GM12878 (cell line): Measurements from ENCODE around the gene LAMC3. TPM values are rescaled to one million over a fixed set of nuclear protein-coding genes. Genes with fewer than 3 reads are reported as not detected.

Experiments
- ATAC-seq: fragments of 200-7000 bp; cut with Tn5 transposase; 3 replicates; pipeline ENCODE4 v1.9.1; 2020; ENCODE audit warnings: mild to moderate bottlenecking, moderate library complexity
- BruUV-seq: library from RNA; stranded (reverse); fragments of 400-500 nt; replicated peaks from 2 replicates; lab custom pipeline; 2021; lab: Mats Ljungman, UMichigan
- CTCF ChIA-PET: fragments of 300-600 bp; sonication (Branson Sonifier 250); formaldehyde crosslinking; extraction: SDS; loops from one replicate; lab custom pipeline; 2021; ENCODE audit warnings: inconsistent platforms; lab: Yijun Ruan, JAX
- POLR2A ChIA-PET: fragments of 350-600 bp; formaldehyde crosslinking; extraction: SDS; loops from one replicate; lab custom pipeline; 2021; ENCODE audit warnings: inconsistent platforms; lab: Charles Lee
- RAD21 ChIA-PET: fragments of 300-600 bp; sonication (Branson Sonifier 250); formaldehyde crosslinking; loops from one replicate; lab custom pipeline; 2023; ENCODE audit warnings: antibody characterized with exemption; ENCODE audit not compliant: unreplicated experiment; lab: Charles Lee
- SMC1A ChIA-PET: fragments of 300-600 bp; sonication (Branson Sonifier 250); formaldehyde crosslinking; loops from one replicate; lab custom pipeline; 2023; ENCODE audit not compliant: unreplicated experiment, uncharacterized antibody; lab: Charles Lee
- DNase-seq: peaks from one replicate; pipeline ENCODE4 v3.0.0-alpha.2; 2011; ENCODE audit warnings: low read depth, low spot score
- FAIRE-seq: peaks from 3 replicates; lab custom pipeline; 2011; peaks lifted over from hg19 to GRCh38; lab: Jason Lieb, UNC
- H2AFZ ChIP-seq: 2 replicates; pipeline ENCODE4 v1.6.0; 2011; ENCODE audit warnings: low read depth, low read length, control low read depth; ENCODE audit not compliant: control insufficient read depth
- H3K27ac ChIP-seq: 2 replicates; pipeline ENCODE4 v1.5.1; 2011; ENCODE audit warnings: control low read depth; ENCODE audit not compliant: control insufficient read depth, insufficient read depth
- H3K27me3 ChIP-seq, 2 experiments: replicated peaks in 1 of 2; 2 replicates each; pipeline versions ENCODE4 v1.6.0 to v1.6.1; 2011; ENCODE audit warnings: low read length in 1 of 2; ENCODE audit not compliant: control insufficient read depth in 2 of 2, insufficient read depth in 2 of 2
- H3K36me3 ChIP-seq, 2 experiments: 2 replicates each; pipeline ENCODE4 v1.5.1; 2011; ENCODE audit warnings: low read length in 1 of 2; ENCODE audit not compliant: control insufficient read depth in 2 of 2, insufficient read depth in 2 of 2
- H3K4me1 ChIP-seq: 2 replicates; pipeline ENCODE4 v1.6.1; 2011; ENCODE audit warnings: mild to moderate bottlenecking, low read length, moderate library complexity, mixed read lengths; ENCODE audit not compliant: control insufficient read depth, insufficient read depth
- H3K4me2 ChIP-seq: 2 replicates; pipeline ENCODE4 v1.6.0; 2011; ENCODE audit warnings: control low read depth; ENCODE audit not compliant: control insufficient read depth, insufficient read depth
- H3K4me3 ChIP-seq: fragments of 200-600 bp; sonication (generic); 2 replicates; pipeline ENCODE4 v1.5.1; 2016
- H3K79me2 ChIP-seq: 2 replicates; pipeline ENCODE4 v1.6.0; 2011; ENCODE audit warnings: low read length; ENCODE audit not compliant: control insufficient read depth, insufficient read depth
- H3K9ac ChIP-seq: 2 replicates; pipeline ENCODE4 v1.8.0; 2011; ENCODE audit warnings: low read length, control low read depth, mixed read lengths; ENCODE audit not compliant: control insufficient read depth, insufficient read depth
- H3K9me3 ChIP-seq: replicated peaks from 3 replicates; pipeline ENCODE4 v1.5.1; 2011; ENCODE audit warnings: mild to moderate bottlenecking, low read length; ENCODE audit not compliant: control insufficient read depth, insufficient read depth
- H4K20me1 ChIP-seq: 2 replicates; pipeline ENCODE4 v1.6.0; 2011; ENCODE audit not compliant: control insufficient read depth, insufficient read depth
- BACH1 ChIP-seq: fragments of 450-650 bp; IDR thresholded peaks from 2 replicates; pipeline ENCODE4 v1.6.1; 2017; ENCODE audit warnings: mild to moderate bottlenecking, borderline replicate concordance
- EED ChIP-seq: sonication (generic); IDR thresholded peaks from 2 replicates; pipeline ENCODE4 v1.6.1; 2016; ENCODE audit warnings: antibody characterized with exemption, low read depth
- EGR1 ChIP-seq, 2 experiments: IDR thresholded peaks; 1 replicate in 1 of 2; 2 replicates in 1 of 2; pipeline ENCODE4 v1.6.1; 2011 to 2012; ENCODE audit warnings: low read depth in 2 of 2, low read length in 2 of 2, borderline replicate concordance in 1 of 2, mild to moderate bottlenecking in 1 of 2, moderate library complexity in 1 of 2
- EP300 ChIP-seq, 2 experiments: fragments of 150-350 bp in 1 of 2; IDR thresholded peaks; 2 replicates each; pipeline ENCODE4 v1.6.1; 2011 to 2012; ENCODE audit warnings: low read depth in 2 of 2, low read length in 2 of 2, borderline replicate concordance in 1 of 2, improper control_type of control experiment in 1 of 2, inconsistent platforms in 1 of 2; ENCODE audit not compliant: control insufficient read depth in 1 of 2
- FOS ChIP-seq: IDR thresholded peaks from 3 replicates; pipeline ENCODE4 v1.6.1; 2011; ENCODE audit warnings: borderline replicate concordance; ENCODE audit not compliant: insufficient read length; ENCODE audit errors: extremely low read depth
- JUND ChIP-seq: IDR thresholded peaks from 2 replicates; pipeline ENCODE4 v1.6.1; 2012; ENCODE audit warnings: low read depth, mild to moderate bottlenecking, low read length, improper control_type of control experiment, moderate library complexity
- MTA3 ChIP-seq: IDR thresholded peaks from 2 replicates; pipeline ENCODE4 v1.6.1; 2012; ENCODE audit warnings: low read length, inconsistent platforms, borderline replicate concordance
- MYC ChIP-seq: IDR thresholded peaks from 2 replicates; pipeline ENCODE4 v1.6.1; 2011; ENCODE audit warnings: mild to moderate bottlenecking, low read length, moderate library complexity, inconsistent platforms; ENCODE audit not compliant: insufficient read depth, insufficient replicate concordance, insufficient read length, severe bottlenecking
- PML ChIP-seq: IDR thresholded peaks from 2 replicates; pipeline ENCODE4 v1.6.1; 2012; ENCODE audit warnings: low read length, inconsistent platforms
- POLR2AphosphoS5 ChIP-seq: IDR thresholded peaks from 2 replicates; pipeline ENCODE4 v1.6.1; 2011; ENCODE audit warnings: mild to moderate bottlenecking, low read length, inconsistent platforms
- RB1 ChIP-seq: fragments of 450-650 bp; formaldehyde crosslinking; IDR thresholded peaks from 2 replicates; pipeline ENCODE4 v1.6.1; 2017; ENCODE audit warnings: mild to moderate bottlenecking, borderline replicate concordance
- SMC3 ChIP-seq: IDR thresholded peaks from 2 replicates; pipeline ENCODE4 v1.6.1; 2011; ENCODE audit warnings: low read length, improper control_type of control experiment, borderline replicate concordance
- SUPT20H ChIP-seq: IDR thresholded peaks from 2 replicates; pipeline ENCODE4 v1.6.1; 2011; ENCODE audit warnings: low read depth, mild to moderate bottlenecking, low read length, moderate library complexity, borderline replicate concordance; ENCODE audit not compliant: control insufficient read depth
- YBX1 ChIP-seq: fragments of 450-650 bp; IDR thresholded peaks from 2 replicates; pipeline ENCODE4 v1.6.1; 2016; ENCODE audit warnings: antibody characterized with exemption
- WGBS: methylation state at CpG from one replicate; pipeline ENCODE4 v1.1.6; 2016; ENCODE audit warnings: low lambda C conversion rate; ENCODE audit not compliant: insufficient replicate concordance, insufficient coverage; ENCODE audit errors: missing lambda C conversion rate; 5-methylcytosine and 5-hydroxymethylcytosine counted together
- in situ Hi-C: fragments of 300-500 bp; cut with MboI; formaldehyde crosslinking; loops from 9 replicates; pipeline ENCODE4 v1.14.3; 2018; ENCODE audit warnings: mixed read lengths
- intact Hi-C: fragments of 100-400 bp; cut with micrococcal nuclease; formaldehyde crosslinking; loops from one replicate; pipeline ENCODE4 v1.14.2; 2022; ENCODE audit not compliant: unreplicated experiment
- polyA plus RNA-seq, 11 experiments: library from polyadenylated mRNA; depleted of rRNA in 4 of 11; unstranded in 6 of 11; stranded (reverse) in 5 of 11; fragments of >200 nt; fragmentation: Nextera tagmentation in 4 of 11; fragmentation: Illumina TruSeq in 1 of 11; extraction: Ambion mirVana in 4 of 11; extraction: Trizol in 1 of 11; gene quantifications; 1 replicate in 1 of 11; 2 replicates in 10 of 11; pipeline versions ENCODE4 v1.2.1 to v1.2.3, GENCODE V29; 2011 to 2016; ENCODE audit warnings: inconsistent platforms in 2 of 11, missing spikeins in 2 of 11, low read depth in 1 of 11
- total RNA-seq, 4 experiments: library from RNA; depleted of rRNA in 3 of 4; stranded (reverse); fragments of >200 nt in 3 of 4; fragmentation: Illumina TruSeq in 1 of 4; extraction: Trizol in 1 of 4; gene quantifications; 2 replicates each; pipeline versions ENCODE4 v1.2.1 to v1.2.3, GENCODE V29; 2013 to 2021
- TF ChIP-seq, protein P1 (sequence below): fragments of 450-650 bp; IDR thresholded peaks from 2 replicates; pipeline ENCODE4 v1.6.1; 2017; ENCODE audit warnings: antibody characterized with exemption, mild to moderate bottlenecking, moderate library complexity
- TF ChIP-seq, protein P2 (sequence below): IDR thresholded peaks from 2 replicates; pipeline ENCODE4 v1.6.1; 2012; ENCODE audit warnings: improper control_type of control experiment, low read depth, low read length; ENCODE audit not compliant: insufficient replicate concordance

LAMC3 gene
- total and polyA plus RNA-seq, 10 of the 15 experiments (the other 5 are each of a cell fraction or from before 2014, with no cell fraction given) = under 0.01 to 0.08 TPM; not detected in 8

DNA sequence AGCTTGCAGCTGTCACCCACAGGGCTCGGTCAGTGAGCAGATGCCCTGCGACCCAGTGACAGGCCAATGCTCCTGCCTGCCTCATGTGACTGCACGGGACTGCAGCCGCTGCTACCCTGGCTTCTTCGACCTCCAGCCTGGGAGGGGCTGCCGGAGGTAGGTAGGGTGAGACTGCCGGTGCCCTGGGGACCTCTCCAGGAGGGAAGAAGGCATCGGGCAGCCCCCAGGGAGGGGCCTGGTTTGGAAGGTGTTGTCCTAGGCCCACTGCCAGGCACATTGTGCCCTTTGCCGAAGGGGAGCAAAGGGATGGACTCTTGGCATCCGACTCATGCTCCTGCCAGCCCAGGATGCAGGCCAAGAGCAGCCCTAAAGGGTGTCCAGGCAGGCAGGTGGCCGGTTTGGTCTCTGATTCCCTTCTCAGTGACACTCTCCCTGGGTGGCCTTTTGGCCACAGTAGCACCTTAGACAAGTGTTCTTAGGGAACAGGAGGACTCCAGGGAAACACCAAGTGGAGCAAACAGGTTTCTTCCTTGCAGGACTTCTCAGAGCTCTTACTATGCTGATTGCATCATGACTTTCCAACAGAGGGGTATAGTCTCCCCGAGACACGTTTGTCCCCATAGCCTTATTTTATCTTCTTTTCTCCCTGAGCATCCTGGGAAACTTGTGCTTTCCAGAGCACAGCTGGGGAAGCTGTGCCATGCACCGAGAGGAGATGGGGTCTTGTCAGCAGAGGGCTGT lies 59.3 kb downstream of the LAMC3 start:
- FAIRE-seq (no peak), ATAC-seq (no peak), DNase-seq (no peak)
- Histone ChIP-seq H4K20me1 (no peaks in the 10 kb centered on the region), H2AFZ (no peak overlapping the region), H3K4me3 (no peak overlapping the region), H3K9me3 (no peaks in the 10 kb centered on the region), H3K4me1 (no peaks in the 10 kb centered on the region), H3K36me3 (no peaks in the 10 kb centered on the region), H3K4me2 (no peak overlapping the region), H3K27ac (no peak overlapping the region), H3K27me3 (no peaks in the 10 kb centered on the region; a peak in 2 of 4 replicates), H3K9ac (no peak overlapping the region), H3K79me2 (no peaks in the 10 kb centered on the region)
- in situ Hi-C loops = no loop called here
- RAD21 ChIA-PET = no interaction called here
- intact Hi-C loops = no loop called here
- POLR2A ChIA-PET = interaction anchor here (0.6 kb wide), 1 partner anchor 154 kb away, joined by 7 read pairs; no protein-coding TSS in a partner anchor
- 22% methylated on average over 14 of the region's 14 CpGs for WGBS
- no TSS peak for BruUV-seq
- CTCF ChIA-PET = no interaction called here
- SMC1A ChIA-PET = no interaction called here
- TF ChIP-seq SMC3 (no peak), EGR1 (IDR thresholded peaks at IDR 0.05; ENCODE audit: borderline replicate concordance in 1 of 2, low read depth in 2 of 2, low read length in 2 of 2) (no peak), JUND (no peak), MTA3 (no peak), EED (no peak), SUPT20H (no peak), RB1 (no peak), MYC (no peak), POLR2AphosphoS5 (no peak), YBX1 (no peak), PML (no peak), EP300 (IDR thresholded peaks at IDR 0.05; ENCODE audit: borderline replicate concordance in 1 of 2, control insufficient read depth in 1 of 2, low read depth in 2 of 2, low read length in 2 of 2) (no peak), FOS (no peak), BACH1 (no peak)
- TF ChIP-seq, protein P1, sequence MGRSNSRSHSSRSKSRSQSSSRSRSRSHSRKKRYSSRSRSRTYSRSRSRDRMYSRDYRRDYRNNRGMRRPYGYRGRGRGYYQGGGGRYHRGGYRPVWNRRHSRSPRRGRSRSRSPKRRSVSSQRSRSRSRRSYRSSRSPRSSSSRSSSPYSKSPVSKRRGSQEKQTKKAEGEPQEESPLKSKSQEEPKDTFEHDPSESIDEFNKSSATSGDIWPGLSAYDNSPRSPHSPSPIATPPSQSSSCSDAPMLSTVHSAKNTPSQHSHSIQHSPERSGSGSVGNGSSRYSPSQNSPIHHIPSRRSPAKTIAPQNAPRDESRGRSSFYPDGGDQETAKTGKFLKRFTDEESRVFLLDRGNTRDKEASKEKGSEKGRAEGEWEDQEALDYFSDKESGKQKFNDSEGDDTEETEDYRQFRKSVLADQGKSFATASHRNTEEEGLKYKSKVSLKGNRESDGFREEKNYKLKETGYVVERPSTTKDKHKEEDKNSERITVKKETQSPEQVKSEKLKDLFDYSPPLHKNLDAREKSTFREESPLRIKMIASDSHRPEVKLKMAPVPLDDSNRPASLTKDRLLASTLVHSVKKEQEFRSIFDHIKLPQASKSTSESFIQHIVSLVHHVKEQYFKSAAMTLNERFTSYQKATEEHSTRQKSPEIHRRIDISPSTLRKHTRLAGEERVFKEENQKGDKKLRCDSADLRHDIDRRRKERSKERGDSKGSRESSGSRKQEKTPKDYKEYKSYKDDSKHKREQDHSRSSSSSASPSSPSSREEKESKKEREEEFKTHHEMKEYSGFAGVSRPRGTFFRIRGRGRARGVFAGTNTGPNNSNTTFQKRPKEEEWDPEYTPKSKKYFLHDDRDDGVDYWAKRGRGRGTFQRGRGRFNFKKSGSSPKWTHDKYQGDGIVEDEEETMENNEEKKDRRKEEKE = no peak
- TF ChIP-seq, protein P2, sequence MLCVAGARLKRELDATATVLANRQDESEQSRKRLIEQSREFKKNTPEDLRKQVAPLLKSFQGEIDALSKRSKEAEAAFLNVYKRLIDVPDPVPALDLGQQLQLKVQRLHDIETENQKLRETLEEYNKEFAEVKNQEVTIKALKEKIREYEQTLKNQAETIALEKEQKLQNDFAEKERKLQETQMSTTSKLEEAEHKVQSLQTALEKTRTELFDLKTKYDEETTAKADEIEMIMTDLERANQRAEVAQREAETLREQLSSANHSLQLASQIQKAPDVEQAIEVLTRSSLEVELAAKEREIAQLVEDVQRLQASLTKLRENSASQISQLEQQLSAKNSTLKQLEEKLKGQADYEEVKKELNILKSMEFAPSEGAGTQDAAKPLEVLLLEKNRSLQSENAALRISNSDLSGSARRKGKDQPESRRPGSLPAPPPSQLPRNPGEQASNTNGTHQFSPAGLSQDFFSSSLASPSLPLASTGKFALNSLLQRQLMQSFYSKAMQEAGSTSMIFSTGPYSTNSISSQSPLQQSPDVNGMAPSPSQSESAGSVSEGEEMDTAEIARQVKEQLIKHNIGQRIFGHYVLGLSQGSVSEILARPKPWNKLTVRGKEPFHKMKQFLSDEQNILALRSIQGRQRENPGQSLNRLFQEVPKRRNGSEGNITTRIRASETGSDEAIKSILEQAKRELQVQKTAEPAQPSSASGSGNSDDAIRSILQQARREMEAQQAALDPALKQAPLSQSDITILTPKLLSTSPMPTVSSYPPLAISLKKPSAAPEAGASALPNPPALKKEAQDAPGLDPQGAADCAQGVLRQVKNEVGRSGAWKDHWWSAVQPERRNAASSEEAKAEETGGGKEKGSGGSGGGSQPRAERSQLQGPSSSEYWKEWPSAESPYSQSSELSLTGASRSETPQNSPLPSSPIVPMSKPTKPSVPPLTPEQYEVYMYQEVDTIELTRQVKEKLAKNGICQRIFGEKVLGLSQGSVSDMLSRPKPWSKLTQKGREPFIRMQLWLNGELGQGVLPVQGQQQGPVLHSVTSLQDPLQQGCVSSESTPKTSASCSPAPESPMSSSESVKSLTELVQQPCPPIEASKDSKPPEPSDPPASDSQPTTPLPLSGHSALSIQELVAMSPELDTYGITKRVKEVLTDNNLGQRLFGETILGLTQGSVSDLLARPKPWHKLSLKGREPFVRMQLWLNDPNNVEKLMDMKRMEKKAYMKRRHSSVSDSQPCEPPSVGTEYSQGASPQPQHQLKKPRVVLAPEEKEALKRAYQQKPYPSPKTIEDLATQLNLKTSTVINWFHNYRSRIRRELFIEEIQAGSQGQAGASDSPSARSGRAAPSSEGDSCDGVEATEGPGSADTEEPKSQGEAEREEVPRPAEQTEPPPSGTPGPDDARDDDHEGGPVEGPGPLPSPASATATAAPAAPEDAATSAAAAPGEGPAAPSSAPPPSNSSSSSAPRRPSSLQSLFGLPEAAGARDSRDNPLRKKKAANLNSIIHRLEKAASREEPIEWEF = no peak
